Measurements from ENCODE around the gene ATP6V1F.

- no peak for TF ChIP-seq CTCF (IDR thresholded peaks at IDR 0.05)
- no peak for TF ChIP-seq POLR2AphosphoS5 (IDR thresholded peaks at IDR 0.05)
Observed at GRCh38 chr7:128885370-128886187, 22.9 kb downstream of the ATP6V1F start.

All from gastroesophageal sphincter (tissue), 3 donors.